Right atrium auricular region (tissue), 2 donors: ENCODE results near the gene TGIF1. TPM values are rescaled to one million over a fixed set of nuclear protein-coding genes. Genes with fewer than 3 reads are reported as not detected.

ENCODE experiments used
- DNase-seq: peaks from one replicate; pipeline ENCODE4 v3.0.0-alpha.2; 2019; ENCODE audit warnings: low spot score
- H3K27ac ChIP-seq, 2 donors: fragments of 200-600 bp; sonication (generic); 1 replicate in 1 of 2; 2 replicates in 1 of 2; pipeline ENCODE4 v1.5.1; 2016 to 2019
- H3K27me3 ChIP-seq, 2 donors: fragments of 200-600 bp; sonication (generic); one replicate each; pipeline versions ENCODE4 v1.5.1 to v1.6.0; 2017 to 2019
- H3K36me3 ChIP-seq: fragments of 200-600 bp; sonication (generic); one replicate; pipeline ENCODE4 v1.5.1; 2016
- H3K4me1 ChIP-seq, 2 donors: fragments of 200-600 bp; sonication (generic); one replicate each; pipeline versions ENCODE4 v1.5.1 to v1.6.0; 2017 to 2019
- H3K4me3 ChIP-seq, 2 donors: fragments of 200-600 bp; sonication (generic); 1 replicate in 1 of 2; 2 replicates in 1 of 2; pipeline ENCODE4 v1.5.1; 2017 to 2019; ENCODE audit warnings: mild to moderate bottlenecking in 1 of 2, moderate library complexity in 1 of 2
- H3K9me3 ChIP-seq, 2 donors: fragments of 200-600 bp; sonication (generic); one replicate each; pipeline ENCODE4 v1.5.1; 2019
- total RNA-seq, 2 donors: library from RNA; depleted of rRNA; stranded (reverse); fragments of >200 nt; gene quantifications; one replicate each; pipeline ENCODE4 v1.1.0, GENCODE V29; 2016
- TF ChIP-seq, protein P1 (sequence below), 2 donors: fragments of 200-600 bp; sonication (generic); IDR thresholded peaks; one replicate each; pipeline ENCODE4 v1.5.1; 2019; ENCODE audit warnings: antibody characterized with exemption in 2 of 2

Gene TGIF1
- total RNA-seq, 2 donors from 2014 or later = 32.1 to 44.8 TPM

DNA sequence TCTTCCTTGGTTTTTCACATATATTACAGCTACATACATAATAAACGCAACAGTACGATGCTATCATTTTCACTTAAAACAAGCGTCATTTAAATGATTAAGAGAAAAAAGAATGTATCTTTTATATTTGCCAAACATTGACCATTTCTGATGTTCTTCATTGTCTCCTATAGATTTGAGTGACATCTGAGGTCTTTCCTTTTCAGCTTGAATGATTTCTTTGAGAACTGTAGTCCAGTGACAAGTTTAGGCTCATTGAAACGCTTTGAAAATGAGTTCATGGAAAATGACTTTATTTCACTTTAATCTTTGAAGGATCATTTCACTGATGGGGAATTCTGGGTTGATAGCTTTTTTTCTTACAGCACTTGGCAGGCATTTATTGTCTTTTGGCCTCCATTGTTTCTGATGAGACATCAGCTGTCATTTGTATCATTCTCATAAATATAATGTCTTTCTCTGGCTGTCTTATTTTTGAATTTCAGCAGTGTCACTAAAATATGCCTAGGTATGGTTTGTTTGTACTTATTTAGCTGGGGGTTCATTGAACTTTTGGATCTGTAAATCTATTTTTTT, 10.9 kb downstream of the TGIF1 start:
- H3K9me3 ChIP-seq = peaks cover 0 to 5% of the 10 kb centered on the region in 2 donors
- no peak for DNase-seq
- no peak overlapping the region for H3K4me3 ChIP-seq
- H3K4me1 ChIP-seq = peaks cover 0 to 14% of the 10 kb centered on the region in 2 donors
- TF ChIP-seq, protein P1, sequence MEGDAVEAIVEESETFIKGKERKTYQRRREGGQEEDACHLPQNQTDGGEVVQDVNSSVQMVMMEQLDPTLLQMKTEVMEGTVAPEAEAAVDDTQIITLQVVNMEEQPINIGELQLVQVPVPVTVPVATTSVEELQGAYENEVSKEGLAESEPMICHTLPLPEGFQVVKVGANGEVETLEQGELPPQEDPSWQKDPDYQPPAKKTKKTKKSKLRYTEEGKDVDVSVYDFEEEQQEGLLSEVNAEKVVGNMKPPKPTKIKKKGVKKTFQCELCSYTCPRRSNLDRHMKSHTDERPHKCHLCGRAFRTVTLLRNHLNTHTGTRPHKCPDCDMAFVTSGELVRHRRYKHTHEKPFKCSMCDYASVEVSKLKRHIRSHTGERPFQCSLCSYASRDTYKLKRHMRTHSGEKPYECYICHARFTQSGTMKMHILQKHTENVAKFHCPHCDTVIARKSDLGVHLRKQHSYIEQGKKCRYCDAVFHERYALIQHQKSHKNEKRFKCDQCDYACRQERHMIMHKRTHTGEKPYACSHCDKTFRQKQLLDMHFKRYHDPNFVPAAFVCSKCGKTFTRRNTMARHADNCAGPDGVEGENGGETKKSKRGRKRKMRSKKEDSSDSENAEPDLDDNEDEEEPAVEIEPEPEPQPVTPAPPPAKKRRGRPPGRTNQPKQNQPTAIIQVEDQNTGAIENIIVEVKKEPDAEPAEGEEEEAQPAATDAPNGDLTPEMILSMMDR (IDR thresholded peaks at IDR 0.05) = no peak
- H3K27ac ChIP-seq = no peak overlapping the region
- no peaks in the 10 kb centered on the region for H3K27me3 ChIP-seq
- H3K36me3 ChIP-seq = peaks cover 43% of the 10 kb centered on the region

DNA sequence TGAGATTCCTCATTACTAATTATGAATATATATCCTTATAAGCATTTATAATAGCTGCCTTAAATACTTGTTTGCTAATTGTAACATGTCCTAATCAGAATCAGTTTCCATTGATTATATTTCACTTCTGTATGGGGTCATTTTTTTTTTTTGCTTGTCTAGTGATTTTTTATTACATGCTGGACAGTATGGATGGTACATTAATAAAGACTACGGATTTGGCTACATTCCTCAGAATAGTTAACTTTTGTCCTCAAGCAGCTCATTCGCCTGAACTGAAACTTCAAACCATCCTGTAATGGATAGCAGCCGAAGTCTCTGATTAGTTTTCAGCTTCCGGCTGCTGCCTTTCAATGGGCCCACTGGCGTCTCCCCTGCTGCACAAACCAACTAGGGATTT, 11.7 kb downstream of the TGIF1 start:
- TF ChIP-seq, protein P1 (IDR thresholded peaks at IDR 0.05) = no peak
- Histone ChIP-seq H3K4me3 (no peak overlapping the region), H3K36me3 (peaks cover 38% of the 10 kb centered on the region), H3K27me3 (no peaks in the 10 kb centered on the region), H3K9me3 (peaks cover 0 to 5% of the 10 kb centered on the region in 2 donors), H3K4me1 (peaks cover 0 to 9% of the 10 kb centered on the region in 2 donors), H3K27ac (no peak overlapping the region)
- DNase-seq = no peak

DNA sequence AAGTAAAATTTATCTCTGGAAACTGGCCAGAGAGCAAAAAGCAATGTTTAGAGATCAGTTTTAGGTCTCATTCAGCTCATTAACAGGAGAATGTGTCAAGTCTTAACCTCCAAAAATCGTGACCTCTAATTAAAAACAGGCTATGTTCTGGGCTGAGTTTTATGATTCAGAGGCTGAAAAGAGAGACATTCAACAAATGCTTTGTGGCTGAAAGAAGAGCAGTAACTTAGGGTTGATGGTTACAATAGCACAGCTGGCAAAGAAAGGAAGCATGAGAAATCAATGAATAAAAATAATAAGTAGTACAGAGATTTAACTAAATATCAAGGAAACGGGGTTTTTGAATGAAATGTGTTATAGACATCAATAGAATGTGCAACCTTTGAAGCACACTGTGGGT, 13.1 kb downstream of the TGIF1 start:
- Histone ChIP-seq H3K27ac (no peak overlapping the region), H3K9me3 (peaks cover 0 to 5% of the 10 kb centered on the region in 2 donors), H3K4me3 (no peak overlapping the region), H3K36me3 (peaks cover 24% of the 10 kb centered on the region), H3K27me3 (no peaks in the 10 kb centered on the region), H3K4me1 (peaks cover 0 to 2% of the 10 kb centered on the region in 2 donors)
- DNase-seq = no peak
- TF ChIP-seq, protein P1 (IDR thresholded peaks at IDR 0.05) = no peak

DNA sequence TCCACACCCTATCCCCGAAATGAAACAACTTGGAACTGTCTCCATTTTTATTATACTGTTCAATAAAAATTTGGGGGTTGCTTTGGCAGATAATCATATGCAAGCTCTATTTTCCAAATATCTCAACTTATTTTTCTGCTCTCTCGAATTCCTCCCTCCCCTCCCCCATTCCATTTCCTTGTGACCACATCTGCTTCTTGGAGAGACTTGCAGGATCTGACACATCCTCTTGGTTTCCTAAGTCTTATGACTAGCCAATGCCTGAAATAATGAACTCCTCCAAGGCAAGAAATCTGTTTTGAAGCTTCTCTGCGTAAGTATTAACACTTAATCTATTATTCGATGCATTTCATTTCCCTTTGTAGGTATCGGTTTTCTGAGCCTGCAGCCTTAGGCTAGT, 16.1 kb downstream of the TGIF1 start:
- peaks cover 3% of the 10 kb centered on the region for H3K36me3 ChIP-seq
- DNase-seq = no peak
- H3K9me3 ChIP-seq = peaks cover 0 to 5% of the 10 kb centered on the region in 2 donors
- no peak overlapping the region for H3K27ac ChIP-seq
- H3K4me1 ChIP-seq = peaks cover 0 to 2% of the 10 kb centered on the region in 2 donors
- H3K4me3 ChIP-seq = no peak overlapping the region
- TF ChIP-seq, protein P1 (IDR thresholded peaks at IDR 0.05) = no peak
- no peaks in the 10 kb centered on the region for H3K27me3 ChIP-seq

DNA sequence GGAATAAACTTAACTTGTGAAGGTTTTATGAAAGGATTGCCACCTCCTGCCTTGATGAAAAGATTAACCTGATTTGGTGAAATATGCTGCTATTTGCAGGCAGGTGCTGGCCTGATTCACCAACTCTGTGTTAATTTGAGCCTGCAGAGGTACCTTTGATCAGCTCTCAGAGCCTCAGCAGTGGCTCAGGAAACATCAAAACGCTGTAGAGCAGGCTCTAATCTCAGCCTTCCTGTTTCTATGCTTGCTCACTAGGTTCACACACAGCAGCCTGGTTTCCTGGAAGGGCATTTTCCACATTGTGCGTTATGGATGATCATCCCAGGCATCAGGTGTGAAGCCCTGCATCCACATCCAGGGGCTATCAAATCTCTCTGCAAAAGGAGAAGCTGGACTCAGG, 16.9 kb downstream of the TGIF1 start:
- no peak overlapping the region for H3K4me3 ChIP-seq
- TF ChIP-seq, protein P1 (IDR thresholded peaks at IDR 0.05) = no peak
- peaks cover 0 to 2% of the 10 kb centered on the region in 2 donors for H3K9me3 ChIP-seq
- H3K27ac ChIP-seq = no peak overlapping the region
- no peaks in the 10 kb centered on the region for H3K27me3 ChIP-seq
- no peak for DNase-seq
- peaks cover 0 to 2% of the 10 kb centered on the region in 2 donors for H3K4me1 ChIP-seq
- H3K36me3 ChIP-seq = no peaks in the 10 kb centered on the region
